B cell (primary cell): ENCODE measurements around the gene D2HGDH. TPM values are rescaled to one million over a fixed set of nuclear protein-coding genes. Genes with fewer than 3 reads are reported as not detected.

Source experiments
- ATAC-seq: fragments of 200-7000 bp; cut with Tn5 transposase; one replicate; pipeline ENCODE4 v1.10.0; 2021; ENCODE audit warnings: low read depth, mild to moderate bottlenecking, moderate number of reproducible peaks, moderate library complexity
- CTCF ChIA-PET: fragments of 350-600 bp; sonication (Branson Sonifier 250); formaldehyde crosslinking; loops from one replicate; lab custom pipeline; 2021; ENCODE audit warnings: antibody characterized with exemption, inconsistent platforms; lab: Charles Lee
- POLR2A ChIA-PET: fragments of 350-600 bp; sonication (Branson Sonifier 250); formaldehyde crosslinking; loops from one replicate; lab custom pipeline; 2021; ENCODE audit warnings: antibody characterized with exemption; lab: Charles Lee
- DNase-seq: peaks from one replicate; pipeline ENCODE4 v3.0.0; 2013
- H2AFZ ChIP-seq: 2 replicates; pipeline ENCODE4 v1.6.1; 2012; ENCODE audit warnings: mild to moderate bottlenecking, low read depth, low read length; ENCODE audit not compliant: insufficient read depth, poor library complexity, severe bottlenecking
- H3K27ac ChIP-seq, 2 donors: 1 replicate in 1 of 2; 2 replicates in 1 of 2; pipeline ENCODE4 v1.5.1; 2012 to 2013; ENCODE audit warnings: low read length in 2 of 2, mild to moderate bottlenecking in 2 of 2, moderate library complexity in 1 of 2
- H3K27me3 ChIP-seq, 4 experiments: fragments of 200-600 bp in 1 of 4; sonication (generic) in 1 of 4; replicated peaks in 1 of 4; 1 replicate in 2 of 4; 2 replicates in 2 of 4; pipeline versions ENCODE4 v1.6.1 to v1.7.0; 2013 to 2016; ENCODE audit warnings: low read length in 3 of 4, mild to moderate bottlenecking in 2 of 4, mixed read lengths in 1 of 4, moderate library complexity in 1 of 4; ENCODE audit not compliant: insufficient read depth in 4 of 4, control insufficient read depth in 3 of 4; ENCODE audit errors: control extremely low read depth in 1 of 4
- H3K36me3 ChIP-seq, 2 experiments: replicated peaks in 1 of 2; 1 replicate in 1 of 2; 2 replicates in 1 of 2; pipeline versions ENCODE4 v1.6.1 to v1.7.1; 2013; ENCODE audit warnings: low read length in 1 of 2; ENCODE audit not compliant: insufficient read depth in 2 of 2, control insufficient read depth in 1 of 2; ENCODE audit errors: control extremely low read depth in 1 of 2, extremely low read depth in 1 of 2
- H3K4me1 ChIP-seq, 2 donors: fragments of 200-600 bp in 1 of 2; sonication (generic) in 1 of 2; 1 replicate in 1 of 2; 2 replicates in 1 of 2; pipeline versions ENCODE4 v1.5.1 to v1.6.1; 2013 to 2017; ENCODE audit warnings: low read length in 2 of 2; ENCODE audit not compliant: control insufficient read depth in 2 of 2, insufficient read depth in 2 of 2
- H3K4me2 ChIP-seq: replicated peaks from 2 replicates; pipeline ENCODE3; 2012; ENCODE audit warnings: mild to moderate bottlenecking, low read depth, low read length; ENCODE audit not compliant: poor library complexity, severe bottlenecking
- H3K4me3 ChIP-seq, 5 experiments: fragments of 200-600 bp in 1 of 5; sonication (generic) in 1 of 5; 1 replicate in 3 of 5; 2 replicates in 2 of 5; pipeline versions ENCODE4 v1.5.1 to v1.7.0; 2011 to 2016; ENCODE audit warnings: low read length in 4 of 5, mild to moderate bottlenecking in 4 of 5, low read depth in 2 of 5, control low read depth in 1 of 5, moderate library complexity in 1 of 5; ENCODE audit not compliant: insufficient read depth in 1 of 5; ENCODE audit errors: control extremely low read depth in 1 of 5, extremely low read depth in 1 of 5
- H3K79me2 ChIP-seq: fragments of 200-600 bp; sonication (generic); one replicate; pipeline ENCODE4 v1.6.0; 2016; ENCODE audit warnings: low read length; ENCODE audit not compliant: control insufficient read depth, insufficient read depth
- H3K9ac ChIP-seq: fragments of 200-600 bp; sonication (generic); 2 replicates; pipeline ENCODE4 v1.6.1; 2017; ENCODE audit warnings: mild to moderate bottlenecking, low read length, moderate library complexity
- H3K9me3 ChIP-seq, 3 donors: one replicate each; pipeline versions ENCODE4 v1.6.1 to v1.7.1; 2013; ENCODE audit warnings: low read length in 2 of 3; ENCODE audit not compliant: control insufficient read depth in 2 of 3, insufficient read depth in 1 of 3; ENCODE audit errors: control extremely low read depth in 1 of 3
- H4K20me1 ChIP-seq: 2 replicates; pipeline ENCODE4 v1.6.0; 2012; ENCODE audit warnings: mild to moderate bottlenecking, low read length; ENCODE audit not compliant: insufficient read depth, control insufficient read depth, poor library complexity, severe bottlenecking
- H3K27ac Mint-ChIP-seq: one replicate; pipeline ENCODE4 v1.8.0; 2021; ENCODE audit warnings: mixed read lengths
- H3K27me3 Mint-ChIP-seq: one replicate; pipeline ENCODE4 v1.8.0; 2021; ENCODE audit warnings: mixed read lengths
- H3K4me1 Mint-ChIP-seq: one replicate; pipeline ENCODE4 v1.8.0; 2021; ENCODE audit warnings: mixed read lengths
- H3K4me3 Mint-ChIP-seq: one replicate; pipeline ENCODE4 v1.8.0; 2021; ENCODE audit warnings: mixed read lengths
- H3K9me3 Mint-ChIP-seq: one replicate; pipeline ENCODE4 v1.8.0; 2022; ENCODE audit warnings: mixed read lengths; ENCODE audit not compliant: insufficient read depth
- EZH2 ChIP-seq: IDR thresholded peaks from 2 replicates; pipeline ENCODE4 v1.6.1; 2012; ENCODE audit warnings: borderline replicate concordance, low read depth, mild to moderate bottlenecking, moderate library complexity, low read length; ENCODE audit not compliant: insufficient read depth, poor library complexity, severe bottlenecking
- WGBS: methylation state at CpG from one replicate; pipeline ENCODE4 v1.1.5; 2013; ENCODE audit warnings: missing lambda C conversion rate; ENCODE audit not compliant: insufficient coverage; 5-methylcytosine and 5-hydroxymethylcytosine counted together
- intact Hi-C: fragments of 100-400 bp; cut with micrococcal nuclease; formaldehyde crosslinking; loops from one replicate; pipeline ENCODE4 v1.10.0; 2022
- polyA plus RNA-seq: library from polyadenylated mRNA; depleted of rRNA; stranded (reverse); fragments of >200 nt; gene quantifications from 2 replicates; pipeline ENCODE4 v1.2.3, GENCODE V29; 2012
- total RNA-seq, 2 donors: library from RNA; stranded (reverse); fragments of 120-200 nt in 1 of 2; gene quantifications; 1 replicate in 1 of 2; 2 replicates in 1 of 2; pipeline versions ENCODE4 v1.2.3 to v1.2.4, GENCODE V29; 2013 to 2022
- TF ChIP-seq, protein P1 (sequence below): fragments of 200-600 bp; IDR thresholded peaks from one replicate; pipeline ENCODE4 v1.8.0; 2022; ENCODE audit warnings: antibody characterized with exemption, mild to moderate bottlenecking

D2HGDH gene
- total and polyA plus RNA-seq, 2 donors (not counting 1 experiment from before 2014, with no cell fraction given), result 44.0 to 67.7 TPM

DNA sequence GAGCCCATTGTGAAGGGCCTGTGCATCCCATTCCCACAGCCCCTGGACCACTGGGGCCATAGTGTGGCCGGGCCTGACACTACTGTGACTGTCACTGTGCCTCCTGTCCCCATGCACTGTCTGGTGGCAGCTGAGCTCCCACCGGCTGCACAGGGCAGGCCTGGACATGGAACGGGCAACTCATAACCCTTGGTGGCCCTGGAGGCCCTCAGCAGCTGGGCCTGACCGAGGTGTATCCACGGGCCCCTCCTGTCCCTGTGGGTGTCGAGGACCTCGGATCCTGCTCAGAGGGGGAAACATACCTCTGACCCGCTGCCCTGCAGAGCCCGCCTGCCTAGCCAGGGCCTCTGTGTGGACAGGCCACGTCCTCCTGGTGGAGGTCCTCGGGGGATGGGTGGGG lies 34.4 kb downstream of the D2HGDH start:
- no peak for TF ChIP-seq EZH2
- TF ChIP-seq, protein P1, sequence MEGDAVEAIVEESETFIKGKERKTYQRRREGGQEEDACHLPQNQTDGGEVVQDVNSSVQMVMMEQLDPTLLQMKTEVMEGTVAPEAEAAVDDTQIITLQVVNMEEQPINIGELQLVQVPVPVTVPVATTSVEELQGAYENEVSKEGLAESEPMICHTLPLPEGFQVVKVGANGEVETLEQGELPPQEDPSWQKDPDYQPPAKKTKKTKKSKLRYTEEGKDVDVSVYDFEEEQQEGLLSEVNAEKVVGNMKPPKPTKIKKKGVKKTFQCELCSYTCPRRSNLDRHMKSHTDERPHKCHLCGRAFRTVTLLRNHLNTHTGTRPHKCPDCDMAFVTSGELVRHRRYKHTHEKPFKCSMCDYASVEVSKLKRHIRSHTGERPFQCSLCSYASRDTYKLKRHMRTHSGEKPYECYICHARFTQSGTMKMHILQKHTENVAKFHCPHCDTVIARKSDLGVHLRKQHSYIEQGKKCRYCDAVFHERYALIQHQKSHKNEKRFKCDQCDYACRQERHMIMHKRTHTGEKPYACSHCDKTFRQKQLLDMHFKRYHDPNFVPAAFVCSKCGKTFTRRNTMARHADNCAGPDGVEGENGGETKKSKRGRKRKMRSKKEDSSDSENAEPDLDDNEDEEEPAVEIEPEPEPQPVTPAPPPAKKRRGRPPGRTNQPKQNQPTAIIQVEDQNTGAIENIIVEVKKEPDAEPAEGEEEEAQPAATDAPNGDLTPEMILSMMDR, result no peak
- peaks cover 0 to 15% of the 10 kb centered on the region in 2 donors for H3K4me1 ChIP-seq
- CTCF ChIA-PET, result no interaction called here
- no peak overlapping the region for H3K9ac ChIP-seq
- WGBS, result 95% methylated on average over 11 of the region's 11 CpGs
- no peaks in the 10 kb centered on the region for H3K27me3 ChIP-seq
- intact Hi-C loops, result no loop called here
- Mint-ChIP-seq H3K9me3 (no peaks in the 10 kb centered on the region), H3K4me1 (peaks cover 9% of the 10 kb centered on the region), H3K4me3 (no peak overlapping the region), H3K27ac (no peak overlapping the region), H3K27me3 (no peaks in the 10 kb centered on the region)
- no peaks in the 10 kb centered on the region for H3K79me2 ChIP-seq
- no peak overlapping the region for H2AFZ ChIP-seq
- H4K20me1 ChIP-seq, result no peaks in the 10 kb centered on the region
- ATAC-seq, result no peak
- POLR2A ChIA-PET, result no interaction called here
- H3K36me3 ChIP-seq, result no peaks in the 10 kb centered on the region
- H3K4me3 ChIP-seq, result no peak overlapping the region
- no peaks in the 10 kb centered on the region for H3K9me3 ChIP-seq
- H3K27ac ChIP-seq, result no peak overlapping the region
- no peak overlapping the region for H3K4me2 ChIP-seq
- DNase-seq, result no peak

DNA sequence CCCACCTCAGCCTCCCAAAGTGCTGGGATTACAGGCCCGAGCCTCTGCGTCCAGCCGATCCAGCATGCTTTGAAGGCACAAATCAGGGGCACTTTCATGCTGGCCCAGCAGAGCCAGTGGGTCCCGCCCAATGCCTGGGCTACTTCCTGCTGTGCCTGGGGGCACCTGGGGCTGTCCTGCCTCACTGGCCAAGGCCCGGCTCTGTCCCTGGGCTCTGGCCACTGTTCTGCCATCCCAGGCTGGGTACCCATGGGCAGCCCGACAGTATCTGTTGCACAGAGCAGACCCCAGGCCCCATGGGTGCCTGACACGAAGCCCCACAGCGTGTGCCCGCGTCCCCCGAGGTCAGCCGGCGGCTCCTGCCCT lies 35.4 kb downstream of the D2HGDH start:
- CTCF ChIA-PET, result no interaction called here
- H3K9ac ChIP-seq, result no peak overlapping the region
- H3K4me3 ChIP-seq, result no peak overlapping the region
- H3K9me3 Mint-ChIP-seq, result no peaks in the 10 kb centered on the region
- H3K4me1 ChIP-seq, result peaks cover 0 to 15% of the 10 kb centered on the region in 2 donors
- H3K4me2 ChIP-seq, result no peak overlapping the region
- ATAC-seq (no peak), DNase-seq (no peak)
- H4K20me1 ChIP-seq, result no peaks in the 10 kb centered on the region
- no peak overlapping the region for H2AFZ ChIP-seq
- H3K27ac ChIP-seq, result no peak overlapping the region
- no peaks in the 10 kb centered on the region for H3K27me3 Mint-ChIP-seq
- no peak overlapping the region for H3K27ac Mint-ChIP-seq
- no peaks in the 10 kb centered on the region for H3K79me2 ChIP-seq
- no peaks in the 10 kb centered on the region for H3K36me3 ChIP-seq
- TF ChIP-seq EZH2, result no peak
- TF ChIP-seq, protein P1, result no peak
- peaks cover 9% of the 10 kb centered on the region for H3K4me1 Mint-ChIP-seq
- H3K9me3 ChIP-seq, result no peaks in the 10 kb centered on the region
- 87% methylated on average over 13 of the region's 13 CpGs for WGBS
- peaks cover 0 to 1% (median 0%) of the 10 kb centered on the region in 4 experiments for H3K27me3 ChIP-seq
- intact Hi-C loops, result no loop called here
- H3K4me3 Mint-ChIP-seq, result no peak overlapping the region
- POLR2A ChIA-PET, result no interaction called here
